Tibial nerve (tissue), 4 donors: ENCODE data around the gene ZNF618.

Experiments
- CTCF ChIP-seq, 5 experiments: fragments of 200-600 bp in 3 of 5; fragments of 450-650 bp in 2 of 5; sonication (generic) in 3 of 5; IDR thresholded peaks; one replicate each; pipeline ENCODE4 v1.5.1; 2016 to 2019; ENCODE audit warnings: antibody characterized with exemption in 5 of 5, mild to moderate bottlenecking in 3 of 5, moderate library complexity in 2 of 5
- EP300 ChIP-seq, 2 donors: sonication (generic); formaldehyde crosslinking; IDR thresholded peaks; one replicate each; pipeline ENCODE4 v1.6.1; 2017; ENCODE audit warnings: antibody characterized with exemption in 2 of 2, mild to moderate bottlenecking in 1 of 2
- POLR2A ChIP-seq, 2 donors: fragments of 450-650 bp; IDR thresholded peaks; one replicate each; pipeline ENCODE4 v1.6.1; 2017; ENCODE audit warnings: antibody characterized with exemption in 2 of 2, mild to moderate bottlenecking in 2 of 2, moderate library complexity in 2 of 2

GRCh38 chr9:113879318-113879717 lies 3.2 kb downstream of the ZNF618 start:
- TF ChIP-seq CTCF (IDR thresholded peaks at IDR 0.05), result no peak
- TF ChIP-seq POLR2A (IDR thresholded peaks at IDR 0.05), result no peak
- no peak for TF ChIP-seq EP300 (IDR thresholded peaks at IDR 0.05)
